GM21717 (cell line): ENCODE data around the gene CDK5R2.

Experiments used
- ATAC-seq: cut with Tn5 transposase; IDR thresholded peaks from one replicate; pipeline ENCODE4 v1.9.1; 2021; ENCODE audit warnings: mild to moderate bottlenecking, moderate library complexity; ENCODE audit not compliant: unreplicated experiment

CDK5R2 gene

DNA sequence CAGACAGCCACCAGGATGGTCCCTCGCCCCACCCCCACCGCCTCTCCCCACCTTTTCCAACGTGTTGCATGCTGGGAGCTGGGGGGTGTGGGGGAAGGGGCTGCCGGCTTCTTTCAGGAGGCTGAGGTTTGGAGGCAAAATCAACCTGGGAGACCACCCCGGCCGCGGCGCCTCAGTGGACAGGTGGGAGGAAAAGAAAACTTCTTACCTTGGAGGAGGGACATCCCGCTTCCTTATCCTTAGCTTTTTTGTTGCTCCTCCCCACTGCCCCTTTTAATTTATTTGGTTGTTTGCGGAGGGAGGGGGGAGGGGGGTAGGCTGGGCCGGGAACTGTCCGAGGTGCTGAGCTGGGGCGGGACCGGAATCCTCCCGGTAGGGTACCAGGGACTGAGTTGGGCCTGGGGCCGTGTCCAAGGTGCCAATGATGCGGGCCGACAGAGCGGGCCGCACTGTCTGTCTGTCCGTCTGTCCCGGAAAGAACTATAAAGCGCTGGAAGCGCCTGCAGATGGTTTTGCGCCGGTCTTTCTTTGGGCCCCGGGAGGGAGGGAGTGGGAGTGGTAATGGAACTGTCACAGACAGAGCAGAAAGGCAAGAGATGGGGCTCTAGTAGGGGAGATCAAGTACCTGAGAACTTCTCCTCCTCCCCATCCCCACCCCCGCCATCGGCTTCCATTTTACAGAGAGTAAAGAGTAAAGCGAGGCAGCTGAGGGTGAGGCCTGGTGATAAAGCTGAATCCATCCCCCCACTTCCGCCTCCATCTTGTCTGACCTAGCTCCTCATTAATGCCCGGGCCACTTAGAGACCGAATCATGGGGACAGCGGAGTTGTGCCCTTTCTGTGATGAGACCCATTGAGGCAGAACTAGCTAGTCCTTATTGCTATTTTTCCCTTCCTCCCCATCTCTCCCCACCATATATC, 2.4 kb downstream of the CDK5R2 start:
- no peak for ATAC-seq

GRCh38 chr2:218962859-218963492, 3.5 kb downstream of the CDK5R2 start:
- ATAC-seq: no peak

DNA sequence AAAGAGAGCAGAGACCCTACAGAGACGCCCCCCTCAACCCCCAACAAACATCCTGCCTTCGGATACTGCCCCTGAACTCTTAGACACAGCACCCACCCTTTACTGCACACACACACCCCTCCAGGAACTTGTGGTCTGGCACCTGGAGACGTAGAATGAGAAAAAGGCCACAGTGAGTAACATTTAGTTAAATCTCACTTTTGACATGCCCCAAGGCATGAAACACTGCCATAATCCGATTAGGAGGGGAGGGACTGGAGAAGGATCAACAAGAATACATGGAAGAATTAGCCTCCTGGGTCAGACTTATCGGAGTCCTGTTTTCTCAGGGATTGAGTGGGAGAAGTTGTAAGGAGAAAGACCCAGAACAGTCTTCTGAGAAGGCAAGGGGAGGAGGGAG, 4.1 kb downstream of the CDK5R2 start:
- no peak for ATAC-seq

- no peak for ATAC-seq
Measured at GRCh38 chr2:218964041-218964771, 4.7 kb downstream of the CDK5R2 start.

GRCh38 chr2:218970894-218971293, 11.4 kb downstream of the CDK5R2 start:
- no peak for ATAC-seq

DNA sequence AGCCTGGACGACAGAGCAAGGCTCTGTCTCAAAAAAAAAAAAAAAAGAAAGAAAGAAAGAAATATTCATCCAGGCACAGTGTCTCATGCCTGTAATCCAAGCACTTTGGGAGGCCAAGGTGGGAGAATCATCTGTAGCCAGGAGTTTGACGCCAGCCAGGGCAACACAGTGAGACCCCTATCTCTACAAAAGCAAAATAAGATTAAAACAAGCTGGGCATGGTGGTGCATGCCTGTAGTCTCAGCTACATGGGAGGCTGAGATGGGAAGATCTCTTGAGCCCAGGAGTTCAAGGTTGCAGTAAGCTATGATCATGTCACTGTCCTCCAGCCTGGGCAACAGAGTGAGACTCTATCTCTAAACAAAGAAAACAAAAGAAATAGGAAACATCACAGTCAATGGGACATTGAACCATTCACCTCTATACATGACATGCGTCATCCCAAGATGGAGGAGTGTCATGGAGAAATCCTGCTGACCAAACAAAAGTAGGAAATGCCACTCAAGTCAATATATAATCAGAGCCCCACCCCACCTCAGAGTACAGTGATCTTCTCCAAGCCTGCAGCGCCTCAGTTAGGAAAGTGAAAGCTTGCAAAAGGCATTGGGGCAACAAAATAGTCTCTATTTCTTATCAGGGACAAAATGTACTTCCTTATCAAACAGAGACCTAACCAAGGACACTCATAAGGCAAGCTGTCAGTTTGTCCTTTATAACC, 15.8 kb downstream of the CDK5R2 start:
- no peak for ATAC-seq

- ATAC-seq: peak; percentile 86
Measured at GRCh38 chr2:218979846-218980734, 20.6 kb downstream of the CDK5R2 start.

- no peak for ATAC-seq
Measured at GRCh38 chr2:218980735-218981389, 21.4 kb downstream of the CDK5R2 start.

GRCh38 chr2:218981390-218981880, 22.0 kb downstream of the CDK5R2 start:
- no peak for ATAC-seq

DNA sequence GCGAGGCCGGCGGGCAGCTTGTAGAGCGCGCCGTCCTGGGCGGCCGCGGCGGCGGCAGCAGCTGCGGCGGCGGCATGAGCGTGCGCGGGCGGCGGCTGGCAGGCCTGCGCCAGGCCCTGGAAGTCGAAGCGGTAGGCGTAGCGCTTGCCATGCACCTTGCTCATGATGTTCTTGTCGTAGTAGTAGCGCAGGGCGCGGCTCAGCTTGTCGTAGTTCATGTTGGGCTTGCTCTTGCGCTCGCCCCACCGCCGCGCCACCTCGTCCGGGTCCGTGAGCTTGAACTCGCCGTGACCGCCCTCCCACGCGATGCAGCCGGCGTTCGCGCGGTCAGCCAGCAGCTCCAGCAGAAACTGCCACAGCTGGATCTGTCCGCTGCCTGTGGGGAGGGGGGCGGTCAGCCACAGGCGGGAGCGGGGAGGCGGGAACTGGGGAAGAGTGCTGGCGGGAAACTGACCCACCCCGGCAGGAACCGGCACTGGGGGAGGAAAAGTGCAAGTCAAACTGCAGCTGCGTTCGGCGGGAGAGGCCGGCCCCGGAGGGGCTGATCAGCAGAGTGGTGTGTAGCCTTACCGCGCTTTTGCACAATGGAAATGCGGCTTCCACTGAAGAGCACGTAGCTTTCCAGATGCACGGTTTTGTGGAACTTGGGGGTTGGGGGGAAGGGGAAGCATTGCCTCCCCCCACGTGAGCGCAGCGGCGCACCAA, 22.6 kb downstream of the CDK5R2 start:
- no peak for ATAC-seq

DNA sequence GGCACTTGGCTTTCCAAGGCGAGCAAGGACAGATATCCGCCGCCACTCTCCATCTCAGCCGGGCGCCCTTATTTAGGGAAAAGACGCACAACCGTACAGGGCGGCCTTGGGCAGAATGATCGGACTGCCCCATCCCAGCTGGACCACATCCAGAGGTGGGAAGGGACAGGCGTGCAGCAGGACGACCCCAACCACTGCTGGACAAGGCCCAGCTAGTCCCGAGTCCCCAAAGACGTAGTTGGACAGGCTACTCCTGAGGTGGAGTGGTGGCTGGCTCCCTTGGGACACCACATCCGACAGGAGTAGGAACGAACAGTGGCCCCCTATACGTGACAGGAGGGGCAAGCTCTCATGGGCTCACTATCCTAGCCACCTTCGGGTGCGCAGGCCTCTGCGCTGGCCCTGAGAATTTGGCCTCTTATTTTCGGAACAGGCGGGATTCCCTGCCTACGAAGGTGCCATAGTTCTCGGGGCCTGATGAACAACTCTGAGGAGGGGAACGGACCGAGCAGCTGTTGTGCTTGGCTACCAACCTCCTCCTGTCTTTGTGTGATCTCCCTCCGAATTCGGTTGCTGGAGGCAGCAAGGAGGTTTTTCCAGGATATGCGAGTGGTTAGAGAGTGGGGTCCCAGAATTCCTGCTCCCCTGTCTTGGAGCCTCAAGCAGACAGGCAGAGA, 23.3 kb downstream of the CDK5R2 start:
- no peak for ATAC-seq

DNA sequence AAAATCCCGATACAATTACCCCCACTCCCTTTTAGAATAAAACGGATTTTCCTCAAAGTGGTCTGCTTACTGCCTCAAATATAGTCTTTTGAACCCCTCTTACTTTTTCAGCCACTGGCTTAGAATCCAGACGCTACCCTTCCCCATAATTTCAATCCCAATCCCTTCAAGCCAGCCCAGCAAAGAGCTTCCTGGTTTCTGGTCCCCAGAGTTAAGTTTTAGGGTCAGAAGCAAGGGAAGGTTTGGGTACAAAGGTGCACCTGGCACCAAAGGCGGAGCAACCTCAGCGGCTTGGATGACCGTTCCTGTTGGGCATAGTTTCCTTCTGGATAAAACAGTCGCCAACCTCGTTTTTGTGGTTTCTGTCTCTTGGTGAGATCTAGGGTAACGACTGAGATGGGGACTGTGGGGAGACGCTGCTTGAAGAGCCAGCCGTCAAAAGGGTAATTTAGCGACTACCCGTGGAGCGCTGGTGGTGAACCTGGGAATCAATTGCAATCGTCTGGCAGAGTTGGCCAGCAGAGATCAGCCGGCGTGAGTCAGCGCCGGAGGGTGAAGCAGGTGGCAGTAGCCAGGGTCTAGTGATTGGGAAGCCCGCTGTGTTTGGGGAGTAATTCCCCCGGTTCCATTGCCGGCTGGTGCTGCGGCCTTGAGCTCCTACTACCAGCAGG, 23.9 kb downstream of the CDK5R2 start:
- ATAC-seq: no peak

DNA sequence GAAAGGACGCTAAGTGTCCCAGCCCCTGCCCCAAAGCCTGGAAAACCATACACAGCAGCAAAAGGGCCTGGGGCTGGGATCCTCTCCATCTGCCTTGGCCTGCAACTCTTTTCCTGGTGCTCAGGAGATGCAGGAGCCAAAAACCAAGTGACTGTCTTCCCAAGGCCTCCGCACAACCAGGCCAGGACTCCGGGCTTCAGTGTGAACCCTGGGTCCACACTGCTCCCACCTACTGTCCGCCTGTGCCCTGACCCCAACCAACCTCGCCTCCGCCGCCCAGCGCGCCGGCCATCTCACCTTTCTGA, 24.4 kb downstream of the CDK5R2 start:
- ATAC-seq: no peak

DNA sequence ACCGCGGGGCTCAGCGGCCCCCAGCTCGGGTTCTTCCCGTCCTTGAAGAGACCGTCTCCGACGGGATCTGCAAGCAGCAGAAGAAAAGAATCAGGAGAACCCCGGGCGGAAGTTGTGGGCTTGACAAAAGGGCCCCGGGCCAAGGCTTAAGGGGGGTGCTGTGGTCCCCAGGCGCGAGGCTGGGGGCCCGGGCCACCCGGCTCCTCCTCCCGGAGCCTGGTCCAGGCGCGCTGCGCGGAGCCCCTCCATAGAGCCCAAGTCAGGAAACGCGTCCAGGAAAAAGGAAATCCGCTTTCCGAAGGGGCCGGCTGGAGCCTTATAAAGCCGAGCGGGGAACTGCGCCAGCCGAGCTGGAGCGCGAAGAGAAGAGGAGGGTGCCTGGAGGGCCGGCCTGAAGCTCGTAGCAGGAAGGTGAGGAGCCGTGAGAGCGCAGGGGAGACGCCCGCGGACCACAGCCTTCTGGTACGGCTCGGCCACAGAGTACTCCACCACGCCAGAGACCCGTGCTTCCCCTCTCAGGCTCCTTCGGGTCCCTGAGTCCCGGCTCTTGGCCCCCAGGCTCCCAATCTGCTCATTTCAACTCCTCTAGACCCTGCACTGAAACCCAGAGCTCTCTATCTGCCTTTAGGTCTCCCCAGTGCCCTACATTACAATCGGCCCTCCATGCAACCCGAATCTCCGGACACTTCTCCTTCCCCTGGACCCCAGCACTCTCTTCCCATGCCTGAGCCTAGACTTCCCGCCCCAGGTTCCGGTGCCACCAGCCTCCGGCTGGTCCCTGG, 25.0 kb downstream of the CDK5R2 start:
- no peak for ATAC-seq

GRCh38 chr2:218985021-218985324, 25.5 kb downstream of the CDK5R2 start, which contains the start of gene FEV:
TSS of gene FEV (minus strand) at chr2:218985184. CDS start at chr2:218985075, 109 bp downstream.
- no peak for ATAC-seq

- no peak for ATAC-seq
Measured at GRCh38 chr2:218985325-218986091, 26.0 kb downstream of the CDK5R2 start.
